ENCODE results near the gene HERC4. TPM values are rescaled to one million over a fixed set of nuclear protein-coding genes. Genes with fewer than 3 reads are reported as not detected.
"Not testable (repeated sequence)": the region's sequence is repeated elsewhere in the genome, so short reads cannot be mapped to it uniquely, and the experiment has no call there.

HERC4 gene
- total RNA-seq, 1 experiment from 2014 or later = 95.2 TPM

DNA sequence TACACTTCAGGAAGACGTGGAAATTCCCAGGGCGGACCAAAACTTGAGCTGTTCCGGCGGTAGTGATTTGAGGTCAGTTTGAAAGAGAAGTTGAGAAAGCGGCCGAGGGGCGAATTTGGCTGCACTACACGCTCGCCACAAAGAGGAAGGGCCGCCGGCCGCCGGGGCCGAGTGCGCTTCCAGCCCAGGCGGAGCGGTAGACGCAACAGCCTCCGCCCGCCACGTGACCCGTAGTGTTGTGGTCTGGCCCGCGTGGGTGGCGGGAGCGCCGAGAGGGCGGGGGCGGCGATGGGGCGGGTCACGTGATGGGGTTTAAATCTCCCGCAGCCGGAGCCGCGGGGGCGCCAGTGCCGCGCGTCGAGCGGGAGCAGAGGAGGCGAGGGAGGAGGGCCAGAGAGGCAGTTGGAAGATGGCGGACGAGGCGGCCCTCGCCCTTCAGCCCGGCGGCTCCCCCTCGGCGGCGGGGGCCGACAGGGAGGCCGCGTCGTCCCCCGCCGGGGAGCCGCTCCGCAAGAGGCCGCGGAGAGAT, 190.7 kb downstream of the HERC4 start, which contains the start of gene SIRT1:
Gene SIRT1, plus strand, starts transcription at position 344 of the 529 bp plus-strand sequence. Its CDS starts 66 bp downstream, at position 410.
- H3K4me3 Mint-ChIP-seq (ENCODE audit: low read depth, unreplicated experiment) = peak within 1 kb of the TSS; percentile 93
- CTCF ChIA-PET = interaction anchor here (0.5 to 1.1 kb wide), 4 partner anchors 13 to 325 kb away, joined by 4 to 14 read pairs (median 5); no protein-coding TSS in a partner anchor

DNA sequence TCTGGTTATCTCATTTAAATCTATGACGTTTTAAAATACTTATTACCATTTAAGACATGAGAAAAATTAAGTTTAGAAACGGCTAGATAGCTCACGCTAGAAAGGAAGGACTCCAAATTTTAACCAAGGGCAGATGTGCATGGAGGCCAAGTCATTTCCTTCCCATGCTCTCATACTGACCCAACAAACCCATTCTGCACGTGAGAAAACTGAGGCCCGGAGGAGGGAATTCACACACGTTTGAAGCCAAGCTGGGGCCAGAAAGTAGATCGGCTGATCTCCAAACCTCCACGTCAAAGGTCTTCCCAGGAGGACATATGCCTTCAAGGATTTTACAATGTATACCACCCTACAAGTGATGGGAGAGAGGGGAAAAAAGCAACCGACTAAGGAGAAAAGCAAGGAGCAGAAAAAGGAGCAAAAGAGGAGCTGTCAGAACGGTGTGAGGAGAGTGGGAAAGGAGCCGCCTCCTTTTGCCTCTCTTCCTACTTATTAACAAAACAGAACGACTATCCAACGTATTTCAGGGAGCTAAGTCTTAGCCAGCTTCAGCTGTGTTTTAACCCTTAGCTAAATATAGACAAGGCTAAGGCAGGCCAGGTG, 191.3 kb downstream of the HERC4 start:
- no peaks in the 10 kb centered on the region for H3K27me3 Mint-ChIP-seq (ENCODE audit: unreplicated experiment)
- TF ChIP-seq, protein P1, sequence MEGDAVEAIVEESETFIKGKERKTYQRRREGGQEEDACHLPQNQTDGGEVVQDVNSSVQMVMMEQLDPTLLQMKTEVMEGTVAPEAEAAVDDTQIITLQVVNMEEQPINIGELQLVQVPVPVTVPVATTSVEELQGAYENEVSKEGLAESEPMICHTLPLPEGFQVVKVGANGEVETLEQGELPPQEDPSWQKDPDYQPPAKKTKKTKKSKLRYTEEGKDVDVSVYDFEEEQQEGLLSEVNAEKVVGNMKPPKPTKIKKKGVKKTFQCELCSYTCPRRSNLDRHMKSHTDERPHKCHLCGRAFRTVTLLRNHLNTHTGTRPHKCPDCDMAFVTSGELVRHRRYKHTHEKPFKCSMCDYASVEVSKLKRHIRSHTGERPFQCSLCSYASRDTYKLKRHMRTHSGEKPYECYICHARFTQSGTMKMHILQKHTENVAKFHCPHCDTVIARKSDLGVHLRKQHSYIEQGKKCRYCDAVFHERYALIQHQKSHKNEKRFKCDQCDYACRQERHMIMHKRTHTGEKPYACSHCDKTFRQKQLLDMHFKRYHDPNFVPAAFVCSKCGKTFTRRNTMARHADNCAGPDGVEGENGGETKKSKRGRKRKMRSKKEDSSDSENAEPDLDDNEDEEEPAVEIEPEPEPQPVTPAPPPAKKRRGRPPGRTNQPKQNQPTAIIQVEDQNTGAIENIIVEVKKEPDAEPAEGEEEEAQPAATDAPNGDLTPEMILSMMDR (IDR thresholded peaks at IDR 0.05; ENCODE audit: unreplicated experiment) = no peak
- peak overlapping the region; percentile 93 for H3K4me3 Mint-ChIP-seq (ENCODE audit: low read depth, unreplicated experiment)
- DNase-seq = no peak
- peak overlapping the region; percentile 97 for H3K27ac Mint-ChIP-seq (ENCODE audit: unreplicated experiment)
- intact Hi-C loops (cut with micrococcal nuclease; ENCODE audit: unreplicated experiment) = loop anchor here (1.0 to 10.0 kb wide), 3 partner anchors 29 to 451 kb away; partner anchors contain the start of genes HNRNPH3 and PBLD
- CTCF ChIA-PET = interaction anchor here (0.8 to 1.1 kb wide), 3 partner anchors 27 to 326 kb away, joined by 4 to 14 read pairs (median 6); no protein-coding TSS in a partner anchor
- BruUV-seq (replicated peaks) = TSS peak; percentile 90
- peaks cover 47% of the 10 kb centered on the region for H3K36me3 Mint-ChIP-seq (ENCODE audit: insufficient read depth, unreplicated experiment)
- peaks cover 20% of the 10 kb centered on the region for H3K4me1 Mint-ChIP-seq (ENCODE audit: low read depth, unreplicated experiment)
- H3K9me3 Mint-ChIP-seq (ENCODE audit: low read depth, unreplicated experiment) = no peaks in the 10 kb centered on the region

More for the DNA sequence above, 190.7 kb downstream of the HERC4 start, which contains the start of gene SIRT1:
- Mint-ChIP-seq H3K27me3 (ENCODE audit: unreplicated experiment) (no peaks in the 10 kb centered on the region), H3K36me3 (ENCODE audit: insufficient read depth, unreplicated experiment) (peaks cover 52% of the 10 kb centered on the region), H3K4me1 (ENCODE audit: low read depth, unreplicated experiment) (peaks cover 20% of the 10 kb centered on the region), H3K27ac (ENCODE audit: unreplicated experiment) (peak within 1 kb of the TSS; percentile 97), H3K9me3 (ENCODE audit: low read depth, unreplicated experiment) (no peaks in the 10 kb centered on the region)
- peak; percentile 98 for DNase-seq
- no TSS peak for BruUV-seq (replicated peaks)
- TF ChIP-seq, protein P1 (IDR thresholded peaks at IDR 0.05; ENCODE audit: unreplicated experiment) = no peak
- intact Hi-C loops (cut with micrococcal nuclease; ENCODE audit: unreplicated experiment) = loop anchor here (1.0 to 10.0 kb wide), 3 partner anchors 29 to 450 kb away; partner anchors contain the start of genes HNRNPH3 and PBLD

DNA sequence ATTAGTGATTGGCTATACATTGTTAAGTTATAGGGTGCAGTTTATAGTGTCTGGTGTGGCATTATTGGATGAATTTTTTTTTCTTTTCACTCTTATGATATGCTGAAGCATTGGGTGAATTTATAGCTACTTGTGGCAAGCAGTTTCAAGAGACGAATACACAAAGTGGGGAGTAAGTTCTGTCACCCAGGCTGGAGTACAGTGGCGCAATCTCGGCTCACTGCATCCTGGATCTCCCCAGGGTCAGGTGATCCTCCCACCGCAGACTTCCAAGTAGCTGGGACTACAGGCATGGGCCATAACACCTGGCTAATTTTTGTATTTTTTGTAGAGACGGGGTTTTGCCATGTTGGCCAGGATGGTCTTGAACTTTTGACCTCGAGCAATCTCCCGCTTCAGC, 196.9 kb downstream of the HERC4 start:
- Mint-ChIP-seq H3K27me3 (ENCODE audit: unreplicated experiment) (no peaks in the 10 kb centered on the region), H3K4me1 (ENCODE audit: low read depth, unreplicated experiment) (no peaks in the 10 kb centered on the region), H3K4me3 (ENCODE audit: low read depth, unreplicated experiment) (no peak overlapping the region), H3K27ac (ENCODE audit: unreplicated experiment) (no peak overlapping the region), H3K36me3 (ENCODE audit: insufficient read depth, unreplicated experiment) (no peaks in the 10 kb centered on the region), H3K9me3 (ENCODE audit: low read depth, unreplicated experiment) (no peaks in the 10 kb centered on the region)
- intact Hi-C loops (cut with micrococcal nuclease; ENCODE audit: unreplicated experiment) = no loop called here
- TF ChIP-seq, protein P1 (IDR thresholded peaks at IDR 0.05; ENCODE audit: unreplicated experiment) = no peak
- DNase-seq = no peak
- CTCF ChIA-PET = interaction anchor here (0.9 kb wide), 1 partner anchor 19 kb away, joined by 3 read pairs; no protein-coding TSS in a partner anchor
- no TSS peak for BruUV-seq (replicated peaks)

DNA sequence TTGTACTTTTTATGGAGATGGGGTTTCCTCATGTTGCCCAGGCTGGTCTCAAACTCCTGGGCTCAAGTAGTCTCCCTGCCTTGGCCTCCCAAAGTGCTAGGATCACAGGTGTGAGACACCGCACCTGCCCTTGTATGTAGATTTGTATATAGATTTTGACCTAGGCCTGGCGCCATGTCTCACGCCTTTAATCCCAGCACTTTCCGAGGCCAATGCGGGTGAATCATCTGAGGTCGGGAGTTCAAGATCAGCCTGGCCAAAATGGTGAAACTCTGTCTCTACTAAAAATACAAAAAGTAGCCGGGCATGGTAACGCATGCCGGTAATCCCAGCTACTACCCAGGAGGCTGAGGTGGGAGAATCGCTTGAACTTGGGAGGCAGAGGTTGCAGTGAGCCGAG, 197.7 kb downstream of the HERC4 start:
- intact Hi-C loops (cut with micrococcal nuclease; ENCODE audit: unreplicated experiment); H3K9me3 Mint-ChIP-seq (ENCODE audit: low read depth, unreplicated experiment); H3K4me1 Mint-ChIP-seq (ENCODE audit: low read depth, unreplicated experiment); BruUV-seq (replicated peaks); H3K4me3 Mint-ChIP-seq (ENCODE audit: low read depth, unreplicated experiment); H3K27ac Mint-ChIP-seq (ENCODE audit: unreplicated experiment); H3K27me3 Mint-ChIP-seq (ENCODE audit: unreplicated experiment); DNase-seq; H3K36me3 Mint-ChIP-seq (ENCODE audit: insufficient read depth, unreplicated experiment): not testable (repeated sequence)
- CTCF ChIA-PET = interaction anchor here (0.7 to 0.9 kb wide), 2 partner anchors 20 to 73 kb away, joined by 3 read pairs; no protein-coding TSS in a partner anchor

Data from Calu3 (cell line).